Measurements from ENCODE around the gene EFCAB6.

DNA sequence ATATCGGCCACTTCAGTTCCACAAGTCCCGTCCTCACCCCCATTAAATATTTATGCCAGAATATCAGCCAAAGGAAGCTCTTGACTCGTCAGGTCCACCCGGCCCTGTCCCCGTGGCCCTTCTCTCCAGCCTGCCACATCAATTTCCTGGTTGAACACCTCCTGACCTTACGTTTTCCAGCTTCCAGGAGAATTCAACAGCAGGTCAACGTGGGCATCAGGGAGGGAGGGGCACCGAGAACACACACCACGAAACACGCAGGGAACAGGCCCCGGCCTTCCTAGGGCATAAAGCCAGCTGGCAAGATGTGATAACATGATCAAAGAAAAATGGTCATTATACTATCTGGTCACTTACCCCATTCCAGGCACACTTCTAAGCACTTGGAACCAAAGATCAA is 34.9 kb upstream of the EFCAB6 start:
- TF ChIP-seq, protein P1, sequence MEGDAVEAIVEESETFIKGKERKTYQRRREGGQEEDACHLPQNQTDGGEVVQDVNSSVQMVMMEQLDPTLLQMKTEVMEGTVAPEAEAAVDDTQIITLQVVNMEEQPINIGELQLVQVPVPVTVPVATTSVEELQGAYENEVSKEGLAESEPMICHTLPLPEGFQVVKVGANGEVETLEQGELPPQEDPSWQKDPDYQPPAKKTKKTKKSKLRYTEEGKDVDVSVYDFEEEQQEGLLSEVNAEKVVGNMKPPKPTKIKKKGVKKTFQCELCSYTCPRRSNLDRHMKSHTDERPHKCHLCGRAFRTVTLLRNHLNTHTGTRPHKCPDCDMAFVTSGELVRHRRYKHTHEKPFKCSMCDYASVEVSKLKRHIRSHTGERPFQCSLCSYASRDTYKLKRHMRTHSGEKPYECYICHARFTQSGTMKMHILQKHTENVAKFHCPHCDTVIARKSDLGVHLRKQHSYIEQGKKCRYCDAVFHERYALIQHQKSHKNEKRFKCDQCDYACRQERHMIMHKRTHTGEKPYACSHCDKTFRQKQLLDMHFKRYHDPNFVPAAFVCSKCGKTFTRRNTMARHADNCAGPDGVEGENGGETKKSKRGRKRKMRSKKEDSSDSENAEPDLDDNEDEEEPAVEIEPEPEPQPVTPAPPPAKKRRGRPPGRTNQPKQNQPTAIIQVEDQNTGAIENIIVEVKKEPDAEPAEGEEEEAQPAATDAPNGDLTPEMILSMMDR (IDR thresholded peaks at IDR 0.05; ENCODE audit: low read depth, low read length, missing input control) = no peak
- TF ChIP-seq, protein P2, sequence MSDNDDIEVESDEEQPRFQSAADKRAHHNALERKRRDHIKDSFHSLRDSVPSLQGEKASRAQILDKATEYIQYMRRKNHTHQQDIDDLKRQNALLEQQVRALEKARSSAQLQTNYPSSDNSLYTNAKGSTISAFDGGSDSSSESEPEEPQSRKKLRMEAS (IDR thresholded peaks at IDR 0.05) = no peak
- TF ChIP-seq EGR1 (IDR thresholded peaks at IDR 0.05; ENCODE audit: low read depth in 2 of 2) (no peak), YY1 (IDR thresholded peaks at IDR 0.05) (no peak), FOXA1 (IDR thresholded peaks at IDR 0.05) (no peak), GABPA (IDR thresholded peaks at IDR 0.05 in 1 of 2, conservative IDR thresholded peaks at IDR 0.05 in 1 of 2) (no peak), JUND (IDR thresholded peaks at IDR 0.05) (no peak), TAF1 (conservative IDR thresholded peaks at IDR 0.05) (no peak), SP1 (IDR thresholded peaks at IDR 0.05) (no peak), RAD21 (IDR thresholded peaks at IDR 0.05) (no peak), RXRA (IDR thresholded peaks at IDR 0.05) (no peak)
- TF ChIP-seq, protein P3, sequence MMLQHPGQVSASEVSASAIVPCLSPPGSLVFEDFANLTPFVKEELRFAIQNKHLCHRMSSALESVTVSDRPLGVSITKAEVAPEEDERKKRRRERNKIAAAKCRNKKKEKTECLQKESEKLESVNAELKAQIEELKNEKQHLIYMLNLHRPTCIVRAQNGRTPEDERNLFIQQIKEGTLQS (IDR thresholded peaks at IDR 0.05) = no peak
- TF ChIP-seq, protein P4, sequence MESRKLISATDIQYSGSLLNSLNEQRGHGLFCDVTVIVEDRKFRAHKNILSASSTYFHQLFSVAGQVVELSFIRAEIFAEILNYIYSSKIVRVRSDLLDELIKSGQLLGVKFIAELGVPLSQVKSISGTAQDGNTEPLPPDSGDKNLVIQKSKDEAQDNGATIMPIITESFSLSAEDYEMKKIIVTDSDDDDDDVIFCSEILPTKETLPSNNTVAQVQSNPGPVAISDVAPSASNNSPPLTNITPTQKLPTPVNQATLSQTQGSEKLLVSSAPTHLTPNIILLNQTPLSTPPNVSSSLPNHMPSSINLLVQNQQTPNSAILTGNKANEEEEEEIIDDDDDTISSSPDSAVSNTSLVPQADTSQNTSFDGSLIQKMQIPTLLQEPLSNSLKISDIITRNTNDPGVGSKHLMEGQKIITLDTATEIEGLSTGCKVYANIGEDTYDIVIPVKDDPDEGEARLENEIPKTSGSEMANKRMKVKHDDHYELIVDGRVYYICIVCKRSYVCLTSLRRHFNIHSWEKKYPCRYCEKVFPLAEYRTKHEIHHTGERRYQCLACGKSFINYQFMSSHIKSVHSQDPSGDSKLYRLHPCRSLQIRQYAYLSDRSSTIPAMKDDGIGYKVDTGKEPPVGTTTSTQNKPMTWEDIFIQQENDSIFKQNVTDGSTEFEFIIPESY (IDR thresholded peaks at IDR 0.05) = no peak
- TF ChIP-seq, protein P5, sequence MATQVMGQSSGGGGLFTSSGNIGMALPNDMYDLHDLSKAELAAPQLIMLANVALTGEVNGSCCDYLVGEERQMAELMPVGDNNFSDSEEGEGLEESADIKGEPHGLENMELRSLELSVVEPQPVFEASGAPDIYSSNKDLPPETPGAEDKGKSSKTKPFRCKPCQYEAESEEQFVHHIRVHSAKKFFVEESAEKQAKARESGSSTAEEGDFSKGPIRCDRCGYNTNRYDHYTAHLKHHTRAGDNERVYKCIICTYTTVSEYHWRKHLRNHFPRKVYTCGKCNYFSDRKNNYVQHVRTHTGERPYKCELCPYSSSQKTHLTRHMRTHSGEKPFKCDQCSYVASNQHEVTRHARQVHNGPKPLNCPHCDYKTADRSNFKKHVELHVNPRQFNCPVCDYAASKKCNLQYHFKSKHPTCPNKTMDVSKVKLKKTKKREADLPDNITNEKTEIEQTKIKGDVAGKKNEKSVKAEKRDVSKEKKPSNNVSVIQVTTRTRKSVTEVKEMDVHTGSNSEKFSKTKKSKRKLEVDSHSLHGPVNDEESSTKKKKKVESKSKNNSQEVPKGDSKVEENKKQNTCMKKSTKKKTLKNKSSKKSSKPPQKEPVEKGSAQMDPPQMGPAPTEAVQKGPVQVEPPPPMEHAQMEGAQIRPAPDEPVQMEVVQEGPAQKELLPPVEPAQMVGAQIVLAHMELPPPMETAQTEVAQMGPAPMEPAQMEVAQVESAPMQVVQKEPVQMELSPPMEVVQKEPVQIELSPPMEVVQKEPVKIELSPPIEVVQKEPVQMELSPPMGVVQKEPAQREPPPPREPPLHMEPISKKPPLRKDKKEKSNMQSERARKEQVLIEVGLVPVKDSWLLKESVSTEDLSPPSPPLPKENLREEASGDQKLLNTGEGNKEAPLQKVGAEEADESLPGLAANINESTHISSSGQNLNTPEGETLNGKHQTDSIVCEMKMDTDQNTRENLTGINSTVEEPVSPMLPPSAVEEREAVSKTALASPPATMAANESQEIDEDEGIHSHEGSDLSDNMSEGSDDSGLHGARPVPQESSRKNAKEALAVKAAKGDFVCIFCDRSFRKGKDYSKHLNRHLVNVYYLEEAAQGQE (IDR thresholded peaks at IDR 0.05) = no peak
